HG02571 (cell line): ENCODE measurements around the gene MSRB2.

Experiments
- ATAC-seq: cut with Tn5 transposase; IDR thresholded peaks from one replicate; pipeline ENCODE4 v1.9.1; 2021; ENCODE audit warnings: mild to moderate bottlenecking, moderate library complexity; ENCODE audit not compliant: unreplicated experiment

Gene MSRB2

DNA sequence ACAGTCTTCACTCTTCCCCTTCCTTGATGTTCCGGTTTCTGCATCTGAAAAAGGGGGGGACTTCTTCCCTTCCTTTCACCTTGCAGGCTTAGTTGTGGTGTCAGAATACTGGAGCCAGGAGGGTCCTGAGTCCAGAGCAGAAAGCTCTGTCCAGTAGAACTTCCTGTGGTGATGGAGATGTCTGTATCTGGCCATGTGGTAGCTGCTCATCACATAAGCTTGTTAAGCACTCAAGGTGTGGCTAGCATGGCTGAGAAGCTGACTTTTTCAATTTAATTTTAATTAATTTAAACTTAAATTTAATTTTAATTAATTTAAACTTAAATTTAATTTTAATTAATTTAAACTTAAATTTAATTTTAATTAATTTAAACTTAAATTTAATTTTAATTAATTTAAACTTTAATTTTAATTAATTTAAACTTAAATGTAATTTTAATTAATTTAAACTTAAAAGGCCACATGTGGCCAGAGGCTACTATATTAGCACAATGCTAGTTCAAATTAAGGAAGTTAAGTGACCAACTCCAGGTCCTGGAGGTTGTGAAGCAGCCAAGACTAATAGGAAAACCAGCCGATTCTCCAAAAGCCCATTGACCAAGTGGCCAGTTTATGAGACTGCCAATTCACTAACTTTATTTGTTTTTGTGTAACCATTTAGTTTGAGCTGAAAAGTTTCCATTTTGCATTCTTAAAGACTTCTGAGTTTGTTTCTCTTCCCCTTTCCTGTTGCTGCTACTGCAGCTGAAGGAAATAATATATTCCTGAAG lies 16.3 kb downstream of the MSRB2 start:
- no peak for ATAC-seq

DNA sequence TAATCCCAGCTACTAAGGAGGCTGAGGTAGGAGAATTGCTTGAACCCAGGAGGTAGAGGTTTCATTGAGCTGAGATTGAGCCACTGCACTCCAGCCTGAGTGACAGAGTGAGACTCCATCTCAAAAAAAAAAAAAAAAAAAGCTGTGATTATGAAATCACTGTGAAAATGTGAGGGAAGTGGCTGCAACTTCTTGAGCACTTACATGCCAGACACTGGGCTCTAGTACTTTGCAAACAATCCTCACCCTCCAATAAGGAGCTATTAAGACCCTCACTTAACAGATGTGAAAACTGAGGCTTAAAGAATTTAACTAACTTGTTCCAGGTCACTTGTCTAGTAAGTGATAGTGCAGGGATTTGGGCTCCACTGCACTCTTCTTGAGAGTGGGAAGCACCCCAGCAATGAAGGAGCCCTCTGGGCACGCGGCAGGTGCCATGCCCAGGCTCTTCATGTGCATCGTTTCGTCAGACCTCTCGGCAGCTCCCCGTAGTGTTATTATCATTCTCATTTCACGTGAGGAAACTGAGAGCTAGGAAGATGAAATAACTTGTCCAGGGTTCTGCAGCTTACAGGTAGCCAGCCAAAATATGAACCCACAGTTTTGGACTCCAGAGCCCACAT lies 19.0 kb downstream of the MSRB2 start:
- no peak for ATAC-seq

DNA sequence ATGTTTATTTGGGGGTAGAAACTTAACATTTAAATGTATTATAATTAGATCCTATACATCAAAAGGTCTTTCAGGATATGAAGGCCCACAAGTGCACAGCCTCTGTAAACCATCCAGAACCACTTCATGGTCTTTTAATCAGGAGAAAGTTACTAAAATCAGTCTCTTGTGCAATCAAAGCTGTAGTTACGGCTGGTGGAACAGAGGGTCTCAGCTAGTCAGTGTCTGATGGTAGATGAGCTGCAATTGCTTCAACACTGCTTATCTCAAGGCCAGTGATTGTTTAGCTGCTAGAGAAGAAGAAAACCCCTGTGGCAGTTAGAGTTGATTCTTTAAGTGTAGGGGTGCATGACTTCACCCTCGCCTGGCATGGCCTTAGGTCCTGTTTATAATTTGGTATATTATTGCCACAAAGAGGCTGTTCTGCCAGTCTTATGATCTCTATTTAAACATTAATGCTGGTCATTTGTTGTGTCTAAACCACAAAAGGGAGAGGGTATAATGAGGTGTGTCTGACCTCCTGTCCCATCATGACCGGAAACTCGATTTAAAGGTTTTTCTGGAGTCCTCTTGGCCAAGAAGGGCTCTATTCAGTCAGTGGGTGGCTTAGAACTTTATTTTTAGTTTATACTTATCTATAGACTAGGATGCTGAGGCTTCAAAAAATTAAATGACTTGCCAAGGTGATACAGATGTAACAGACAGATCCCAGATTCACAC lies 21.3 kb downstream of the MSRB2 start:
- ATAC-seq, result no peak

DNA sequence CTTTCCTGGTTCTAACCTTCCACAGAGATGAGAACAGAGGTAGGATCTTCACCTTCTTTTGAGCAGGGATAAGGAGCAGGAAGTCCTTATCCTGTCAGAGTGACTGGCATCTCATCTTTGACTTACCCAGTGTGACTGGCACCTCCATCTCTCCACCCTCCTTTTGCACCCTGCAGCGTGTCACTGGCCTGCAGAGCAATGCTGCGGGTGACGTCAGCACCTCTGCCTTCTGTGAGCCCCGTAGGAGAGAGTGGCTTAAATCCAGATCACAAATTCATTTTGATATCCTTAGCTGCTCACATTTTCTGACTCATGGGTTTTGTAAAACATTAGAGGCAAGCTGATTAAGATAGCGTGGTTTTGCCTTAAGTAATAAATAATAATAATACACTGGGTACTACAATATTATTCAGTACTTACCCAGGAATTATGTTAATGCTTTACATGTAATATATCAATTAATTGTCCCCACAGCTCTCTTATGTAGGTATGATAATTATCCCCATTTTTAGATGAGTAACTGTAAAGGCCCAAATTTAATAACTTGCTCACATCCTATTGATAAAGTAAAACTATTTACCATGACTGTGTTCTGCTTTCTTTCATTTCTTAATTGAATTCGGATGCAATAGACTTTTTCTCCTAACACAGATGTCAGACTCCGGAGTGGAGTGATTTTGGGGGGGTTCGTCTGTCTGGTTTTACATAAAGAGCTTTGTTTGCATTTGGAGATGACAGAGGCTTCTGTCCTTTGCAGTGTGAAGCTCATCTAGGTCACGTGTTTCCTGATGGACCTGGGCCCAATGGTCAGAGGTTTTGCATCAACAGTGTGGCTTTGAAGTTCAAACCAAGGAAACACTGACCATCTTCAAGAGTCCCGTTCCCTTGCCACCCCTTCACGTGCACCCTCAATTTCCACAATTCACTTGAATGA lies 24.9 kb downstream of the MSRB2 start:
- ATAC-seq, result no peak

DNA sequence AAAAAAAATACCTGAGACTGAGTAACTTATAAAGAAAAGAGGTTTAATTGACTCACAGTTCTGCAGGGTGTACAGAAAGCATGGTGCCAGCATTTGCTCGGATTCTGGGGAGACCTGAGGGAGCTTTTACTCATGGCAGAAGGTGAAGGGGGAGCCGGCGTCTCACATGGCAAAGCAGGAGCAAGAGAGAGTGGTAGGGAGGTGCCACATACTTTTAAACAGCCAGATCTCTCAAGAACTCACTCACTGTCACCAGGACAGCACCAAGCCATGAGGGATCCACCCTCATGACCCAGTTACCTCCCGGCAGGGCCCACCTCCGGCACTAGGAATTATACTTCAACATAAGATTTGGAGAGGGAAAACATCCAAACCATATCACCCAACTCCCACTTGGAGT lies 25.8 kb downstream of the MSRB2 start:
- ATAC-seq, result no peak

DNA sequence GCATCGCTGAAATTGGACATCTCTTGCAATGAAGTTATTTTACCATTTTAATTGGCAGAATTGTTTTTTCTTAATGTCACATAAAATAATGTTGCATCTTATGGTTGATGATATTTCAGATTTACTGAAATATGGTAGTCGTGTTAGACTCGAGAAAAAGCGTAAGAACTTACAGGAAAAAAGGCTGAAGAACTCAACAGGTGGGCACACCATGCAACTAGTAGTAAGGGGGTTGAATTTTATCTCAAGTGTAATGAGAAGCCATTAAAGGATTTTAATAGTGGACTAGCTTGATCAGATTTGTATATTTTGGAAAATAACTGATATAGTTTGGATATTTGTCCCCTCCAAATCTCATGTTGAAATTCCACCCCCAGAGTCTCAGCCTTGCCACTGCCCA lies 41.1 kb downstream of the MSRB2 start:
- ATAC-seq, result no peak

DNA sequence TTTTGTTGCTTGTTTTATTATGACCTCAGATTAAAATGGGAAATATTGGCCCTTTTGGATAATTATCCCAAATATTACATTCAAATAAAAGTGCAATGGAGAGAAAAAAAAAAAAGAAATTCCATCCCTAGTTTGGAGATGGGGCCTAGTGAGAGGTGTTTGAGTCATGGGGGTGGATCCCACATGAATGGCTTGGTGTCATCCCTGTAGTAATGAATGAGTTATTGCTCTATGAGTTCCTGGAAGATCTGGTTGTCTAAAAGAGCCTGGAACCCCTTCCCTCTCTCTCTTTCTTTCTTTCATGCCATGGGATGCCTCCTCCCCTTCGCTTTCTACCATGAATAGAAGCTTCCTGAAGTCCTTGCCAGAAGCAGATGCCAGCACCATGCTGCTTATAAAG lies 44.3 kb downstream of the MSRB2 start:
- ATAC-seq, result no peak

DNA sequence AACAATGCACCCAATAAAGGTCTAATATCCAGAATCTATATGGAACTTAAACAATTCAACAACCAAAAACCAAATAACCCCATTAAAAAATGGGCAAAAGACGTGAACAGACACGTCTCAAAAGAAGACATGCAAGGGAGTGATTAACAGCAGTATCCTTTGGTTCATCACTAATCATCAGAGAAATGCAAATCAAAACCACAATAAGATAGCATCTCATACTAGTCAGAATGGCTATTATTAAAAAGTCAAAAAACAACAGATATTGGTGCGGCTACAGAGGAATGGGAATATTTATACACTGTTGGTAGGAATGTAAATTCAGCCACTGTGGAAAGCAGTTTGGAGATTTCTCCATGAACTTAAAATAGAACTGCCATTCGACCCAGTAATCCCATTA lies 46.6 kb downstream of the MSRB2 start:
- no peak for ATAC-seq

DNA sequence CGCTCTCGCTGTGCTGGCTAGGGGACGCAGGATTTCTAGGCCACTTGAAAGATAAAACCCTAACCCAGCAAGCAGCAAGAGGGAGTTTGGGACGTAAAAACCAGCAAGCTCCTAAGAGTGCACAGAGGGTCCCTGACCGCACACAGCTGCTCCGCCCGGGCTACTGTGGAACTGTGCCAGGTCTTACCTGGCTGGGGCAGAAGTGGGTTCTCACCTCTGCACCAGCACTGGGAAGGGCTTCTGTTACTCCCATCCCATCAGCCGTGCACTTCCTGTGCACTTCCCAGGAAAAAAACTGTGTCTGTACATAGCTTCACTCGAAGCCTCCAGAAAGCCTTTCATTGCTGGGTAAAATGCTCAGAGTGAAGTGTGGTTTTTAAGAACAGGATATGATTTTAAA lies 50.9 kb downstream of the MSRB2 start:
- no peak for ATAC-seq

DNA sequence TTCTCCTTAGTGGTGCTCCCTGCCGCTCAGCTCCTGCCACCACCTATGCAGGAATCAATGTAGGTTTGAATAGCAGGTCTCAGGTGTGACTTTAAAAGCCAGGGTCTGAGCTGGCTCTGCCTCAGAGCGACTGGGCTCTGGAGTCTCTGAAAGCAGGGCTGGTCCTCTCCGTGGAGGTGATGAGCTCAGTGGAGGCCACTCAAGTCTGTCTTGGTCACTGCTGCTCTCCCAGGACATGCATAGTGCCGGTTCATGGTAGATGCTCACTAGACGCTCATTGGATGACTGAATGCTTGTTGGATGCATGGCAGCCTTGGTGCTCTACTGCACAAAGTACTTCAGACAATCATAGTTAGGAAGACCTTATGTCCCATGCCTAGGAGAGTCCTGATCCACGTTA lies 51.7 kb downstream of the MSRB2 start:
- no peak for ATAC-seq

DNA sequence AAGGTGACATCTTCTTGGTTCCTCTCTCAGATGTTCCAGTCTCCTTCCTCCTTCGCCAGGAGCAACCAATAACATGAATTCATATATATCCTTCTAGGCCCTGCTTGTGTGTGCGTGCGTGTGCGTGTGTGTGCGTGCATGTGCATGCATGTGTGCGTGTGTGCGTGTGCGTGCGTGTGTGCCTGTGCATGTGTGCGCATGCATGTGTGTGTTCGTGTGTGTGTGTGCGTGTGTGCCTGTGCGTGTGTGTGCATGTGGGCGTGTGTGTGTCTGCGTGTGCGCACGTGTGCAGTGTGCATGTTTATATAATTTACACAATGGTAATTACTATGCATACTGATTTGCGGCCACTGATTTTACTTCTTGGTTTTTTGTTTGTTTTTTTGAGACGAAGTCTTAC lies 52.8 kb downstream of the MSRB2 start:
- ATAC-seq, result no peak

DNA sequence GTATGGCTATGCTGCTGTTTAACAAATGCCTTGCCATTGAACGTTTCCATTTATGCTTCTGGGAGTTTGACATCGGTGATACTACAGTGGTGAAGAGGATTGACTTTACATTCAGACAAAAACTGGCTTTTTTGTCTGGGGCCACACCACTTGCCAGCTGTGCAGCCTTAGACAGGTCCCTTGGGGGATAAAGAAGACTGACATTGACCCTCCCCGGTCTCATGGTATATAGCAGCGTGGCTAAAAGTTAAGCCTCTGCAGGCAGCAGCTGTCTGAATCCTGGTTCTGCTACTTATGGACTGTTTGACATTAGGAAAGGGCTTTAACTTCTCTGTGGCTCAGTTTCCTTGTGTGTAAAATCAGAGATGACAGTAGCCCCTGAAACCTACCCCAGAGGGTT lies 54.7 kb downstream of the MSRB2 start:
- no peak for ATAC-seq

DNA sequence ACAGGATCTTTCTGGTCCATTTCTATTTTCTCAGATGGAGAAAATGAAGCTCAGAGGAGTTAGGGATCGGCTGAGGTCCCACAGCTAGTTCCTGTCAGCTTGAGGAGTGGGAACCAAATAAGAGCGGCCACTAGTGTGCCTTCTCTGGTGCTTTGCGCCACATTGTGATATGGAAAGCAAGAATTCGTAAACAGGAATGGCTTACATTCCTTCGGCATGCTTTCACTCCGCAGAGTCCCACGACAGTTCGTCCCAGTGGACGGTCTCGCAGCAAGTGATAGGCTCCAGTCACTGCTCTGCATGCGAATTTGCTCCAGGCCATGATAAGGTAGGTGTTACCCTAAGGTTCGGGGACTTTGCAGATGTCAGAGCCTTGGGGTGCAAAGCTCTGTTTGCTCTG lies 55.2 kb downstream of the MSRB2 start:
- ATAC-seq, result no peak

DNA sequence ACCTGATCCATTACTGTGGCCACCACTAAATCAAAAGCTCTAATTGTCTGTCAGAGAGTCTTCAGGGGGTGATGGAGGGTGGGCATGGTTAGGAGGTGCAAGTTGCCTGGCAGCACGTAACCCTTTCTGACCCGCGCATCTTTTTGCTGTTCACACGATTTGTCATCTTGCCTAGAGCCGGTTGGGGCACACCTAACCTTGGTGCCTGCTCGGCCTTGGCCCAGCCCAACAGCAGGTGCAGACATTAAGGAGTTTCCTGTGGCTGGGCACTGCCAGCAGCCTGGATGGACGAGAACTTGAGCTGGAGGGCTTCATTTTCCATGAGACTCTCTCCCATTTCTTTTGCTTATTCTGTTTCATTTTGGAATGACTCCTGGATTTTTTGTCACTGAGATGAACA lies 55.7 kb downstream of the MSRB2 start:
- ATAC-seq, result no peak

DNA sequence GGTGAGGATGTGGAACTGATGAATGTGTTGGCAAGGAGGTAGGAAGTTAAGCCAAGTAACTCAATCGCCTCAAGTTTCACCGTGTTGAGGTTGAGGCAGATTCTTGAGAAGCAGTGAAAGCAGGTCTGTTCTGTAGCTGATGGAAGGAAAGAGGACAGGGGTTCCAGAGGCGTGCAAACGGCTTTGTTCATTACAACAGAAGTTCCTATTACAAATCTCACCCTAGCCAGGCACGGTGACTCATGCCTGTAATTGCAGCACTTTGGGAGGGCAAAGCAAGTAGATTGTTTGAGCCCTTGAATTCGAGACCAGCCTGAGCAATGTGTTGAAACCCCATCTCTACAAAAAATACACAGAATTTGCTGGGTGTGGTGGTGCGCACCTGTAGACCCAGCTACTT lies 59.8 kb downstream of the MSRB2 start:
- no peak for ATAC-seq

DNA sequence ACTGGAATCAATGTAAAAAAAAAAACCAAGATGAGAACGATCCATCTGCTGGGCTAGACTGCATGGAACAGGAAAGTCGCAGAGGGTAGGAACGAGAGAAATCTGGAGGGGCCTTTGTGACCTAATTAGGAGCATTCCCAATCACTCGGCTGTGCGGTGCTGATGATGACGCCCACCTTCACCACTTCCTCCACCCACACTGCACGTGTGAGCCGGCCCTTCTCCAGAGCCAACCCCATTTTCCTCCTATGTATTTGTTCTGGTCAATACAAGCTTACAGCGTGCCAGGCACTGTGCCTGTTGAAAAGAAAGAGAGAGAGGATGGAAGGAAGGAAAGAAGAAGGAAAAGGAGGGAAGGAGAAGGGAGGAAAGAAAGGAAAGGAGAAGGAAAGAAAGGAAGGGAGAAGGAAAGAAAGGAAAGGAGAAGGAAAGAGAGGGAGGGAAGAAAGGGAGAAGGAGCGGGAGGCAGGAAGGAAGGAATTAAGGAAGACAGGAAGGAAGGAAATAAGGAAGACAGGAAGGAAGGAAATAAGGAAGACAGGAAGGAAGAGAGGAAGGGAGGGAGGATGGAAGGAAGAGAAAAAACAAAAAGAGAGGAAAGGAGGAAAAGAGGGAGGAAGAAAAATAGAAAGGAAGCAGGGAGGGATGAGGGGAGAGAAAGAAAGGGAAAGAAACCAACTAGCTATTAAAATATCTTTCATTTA lies 61.2 kb downstream of the MSRB2 start:
- ATAC-seq, result no peak

DNA sequence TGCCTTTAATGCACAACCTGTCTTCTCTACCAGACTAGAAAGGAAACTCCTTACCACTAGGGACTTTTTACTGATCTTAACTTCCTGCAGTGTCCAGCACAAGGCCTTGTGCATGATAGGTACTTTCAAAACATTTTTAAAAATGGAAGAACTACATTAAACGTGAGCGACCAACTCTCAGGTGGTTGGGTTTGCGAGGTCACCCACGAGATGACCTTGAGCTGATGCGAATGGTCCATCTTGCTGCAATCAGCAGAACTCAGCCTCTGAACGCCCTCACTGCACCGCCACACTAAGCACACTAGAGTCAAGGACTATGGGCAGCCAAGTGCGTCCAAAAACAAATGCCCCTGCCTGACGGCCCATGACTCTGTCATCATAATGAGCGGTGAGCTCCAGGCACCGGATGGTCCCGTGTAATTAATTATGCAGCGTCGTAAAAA lies 61.9 kb downstream of the MSRB2 start:
- ATAC-seq, result no peak

DNA sequence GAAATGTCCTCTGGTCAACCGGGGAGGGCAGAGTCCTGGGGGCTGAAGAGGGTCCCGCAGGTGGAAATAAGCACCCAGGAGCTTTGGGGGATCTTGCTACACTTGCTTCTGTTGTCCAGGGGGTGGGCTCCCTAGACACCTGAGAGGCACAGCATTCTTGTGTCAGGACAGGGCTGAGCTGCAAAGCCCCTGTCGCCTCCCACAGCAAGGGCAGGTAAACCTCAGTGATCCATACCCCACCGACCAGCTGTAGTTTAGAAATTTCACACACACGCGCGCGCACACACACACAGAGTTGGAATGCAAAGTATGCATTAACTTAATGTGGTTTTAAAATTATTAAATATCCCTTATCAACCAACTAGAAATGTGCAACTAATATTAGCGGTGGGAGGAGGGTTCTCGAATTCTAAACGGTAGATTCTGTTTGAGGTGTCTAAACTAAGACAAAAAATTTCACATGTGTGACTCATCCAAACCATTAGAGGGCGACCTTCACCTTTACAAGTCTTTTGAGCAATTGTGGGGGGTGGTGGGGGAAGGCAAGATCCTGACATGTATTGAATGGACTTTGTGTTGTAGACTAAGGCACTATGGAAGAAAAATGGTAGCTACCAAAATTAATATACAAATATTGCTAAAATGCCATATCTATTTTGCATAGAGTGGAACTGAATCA lies 62.5 kb downstream of the MSRB2 start:
- ATAC-seq, result peak; percentile 59

DNA sequence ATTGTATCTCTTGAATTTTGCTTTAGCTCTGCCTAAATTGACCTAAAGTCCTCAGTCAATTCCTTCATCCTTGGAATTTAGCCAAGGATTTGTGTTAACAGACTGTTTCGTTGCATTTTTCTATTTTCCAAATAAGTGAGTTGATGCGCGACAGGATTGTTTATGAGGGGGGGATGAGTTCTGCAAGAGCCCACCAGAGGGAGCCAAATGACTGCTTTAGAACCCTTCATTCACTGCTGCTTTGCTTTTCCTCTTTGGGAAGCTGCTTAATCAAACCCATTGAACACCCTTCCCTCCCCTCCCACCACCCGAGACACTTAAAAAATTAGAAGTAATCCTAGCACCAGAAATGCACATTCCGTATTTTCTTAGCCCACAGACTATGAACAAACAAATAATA lies 63.0 kb downstream of the MSRB2 start:
- no peak for ATAC-seq
